COR-L47 (cell line): ENCODE results near the gene ZBTB21.
"Not testable (repeated sequence)": the region's sequence is repeated elsewhere in the genome, so short reads cannot be mapped to it uniquely, and the experiment has no call there.

Experiments
- DNase-seq: peaks from one replicate; lab custom pipeline; 2025; lab: John Stamatoyannopoulos, UW

The ZBTB21 gene

GRCh38 chr21:41966872-41967621 is 43.1 kb downstream of the ZBTB21 start:
- no peak for DNase-seq

- no peak for DNase-seq
Measured at GRCh38 chr21:41966041-41966833, 43.9 kb downstream of the ZBTB21 start.

- no peak for DNase-seq
Measured at GRCh38 chr21:41965461-41966013, 44.6 kb downstream of the ZBTB21 start.

- peak; percentile 19 for DNase-seq
Measured at GRCh38 chr21:41965045-41965444, 45.1 kb downstream of the ZBTB21 start.

GRCh38 chr21:41964171-41964570 is 46.0 kb downstream of the ZBTB21 start:
- DNase-seq: no peak

- no peak for DNase-seq
Measured at GRCh38 chr21:41962425-41962966, 47.7 kb downstream of the ZBTB21 start.

- DNase-seq: no peak
Measured at GRCh38 chr21:41961753-41962152, 48.4 kb downstream of the ZBTB21 start.

- no peak for DNase-seq
Measured at GRCh38 chr21:41961282-41961701, 48.9 kb downstream of the ZBTB21 start.

- DNase-seq: no peak
Measured at GRCh38 chr21:41960386-41960785, 49.8 kb downstream of the ZBTB21 start.

GRCh38 chr21:41959697-41960096 is 50.5 kb downstream of the ZBTB21 start:
- DNase-seq: not testable (repeated sequence)

- no peak for DNase-seq
Measured at GRCh38 chr21:41958886-41959563, 51.1 kb downstream of the ZBTB21 start.

GRCh38 chr21:41957991-41958766 is 52.0 kb downstream of the ZBTB21 start:
- DNase-seq: no peak

GRCh38 chr21:41956926-41957729 is 53.0 kb downstream of the ZBTB21 start:
- DNase-seq: no peak

- no peak for DNase-seq
Measured at GRCh38 chr21:41955516-41955915, 54.6 kb downstream of the ZBTB21 start.

GRCh38 chr21:41954654-41955499 is 55.3 kb downstream of the ZBTB21 start:
- DNase-seq: no peak

- DNase-seq: no peak
Measured at GRCh38 chr21:41953831-41954653, 56.1 kb downstream of the ZBTB21 start, which contains the start of gene C2CD2. C2CD2 (minus strand) TSS chr21:41954018; CDS start chr21:41953648, 370 bp downstream.

GRCh38 chr21:41953249-41953830 is 56.8 kb downstream of the ZBTB21 start:
- no peak for DNase-seq
